Occipital lobe (tissue), 2 donors: Measurements from ENCODE around the gene ANKRD35. TPM values are rescaled to one million over a fixed set of nuclear protein-coding genes. Genes with fewer than 3 reads are reported as not detected.
"Not testable (repeated sequence)": the region's sequence is repeated elsewhere in the genome, so short reads cannot be mapped to it uniquely, and the experiment has no call there.

Experiments used
- DNase-seq: peaks from one replicate; lab custom pipeline; 2025; lab: John Stamatoyannopoulos, UW
- total RNA-seq: library from RNA; depleted of rRNA; stranded (reverse); fragments of >200 nt; gene quantifications from one replicate; pipeline ENCODE4 v1.2.3, GENCODE V29; 2014

The ANKRD35 gene
- total RNA-seq, 1 donor from 2014 or later, result 0.62 TPM

DNA sequence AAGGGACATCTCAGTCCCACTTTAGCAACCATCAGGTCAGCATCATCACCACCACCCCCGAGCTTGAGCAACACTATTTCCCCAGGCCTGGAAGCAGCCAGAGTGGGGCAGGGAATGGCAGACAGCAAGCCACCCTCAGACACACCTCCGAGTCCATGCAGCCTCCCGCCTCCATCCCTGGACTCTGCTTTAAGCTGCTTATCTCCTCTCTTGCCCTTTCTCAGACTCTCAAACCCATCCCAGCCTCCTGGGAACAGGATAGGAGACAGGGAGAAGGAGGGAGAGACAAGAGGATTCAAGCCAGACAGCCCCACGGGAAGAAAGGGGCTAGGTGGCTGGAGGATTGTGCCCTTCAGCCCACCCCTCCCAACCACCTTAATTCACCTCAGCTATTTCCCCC lies 28.5 kb downstream of the ANKRD35 start:
- DNase-seq, result no peak

DNA sequence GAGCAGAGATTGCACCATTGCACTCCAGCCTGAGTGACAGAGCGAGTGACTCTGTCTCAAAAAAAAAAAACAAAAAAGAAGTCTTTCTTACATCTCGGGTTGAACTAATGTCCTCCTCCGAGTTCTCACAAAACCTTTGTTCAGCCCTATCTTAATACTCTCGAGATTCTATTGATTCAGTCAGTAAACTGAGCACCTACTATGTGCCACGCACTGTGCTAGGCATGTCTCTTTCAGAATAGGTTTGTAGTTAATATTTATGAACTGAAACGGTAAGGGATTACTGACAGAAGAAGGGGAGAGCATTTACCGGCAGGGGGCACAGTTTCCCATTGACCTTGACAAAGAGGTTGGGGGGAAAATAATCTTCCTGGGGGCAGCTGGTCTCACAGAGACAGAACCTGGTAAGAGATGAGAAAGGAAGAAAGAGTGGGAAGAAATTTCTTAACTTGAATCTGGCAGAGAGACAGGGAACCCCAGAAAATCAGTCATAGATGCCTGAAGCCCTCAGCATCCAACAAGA lies 30.2 kb downstream of the ANKRD35 start:
- DNase-seq, result no peak

- no peak for DNase-seq
Measured at GRCh38 chr1:145849356-145850160, 36.1 kb downstream of the ANKRD35 start.

- no peak for DNase-seq
Measured at GRCh38 chr1:145847827-145848226, 37.8 kb downstream of the ANKRD35 start.

- no peak for DNase-seq
Measured at GRCh38 chr1:145846201-145846612, 39.5 kb downstream of the ANKRD35 start.

- DNase-seq, result peak; percentile 64
Measured at GRCh38 chr1:145845514-145846161, 40.0 kb downstream of the ANKRD35 start, which contains the start of gene NUDT17. Gene NUDT17 (plus strand): TSS chr1:145845630. CDS start chr1:145845641, 11 bp downstream.

- DNase-seq, result no peak
Measured at GRCh38 chr1:145845144-145845513, 40.5 kb downstream of the ANKRD35 start.

DNA sequence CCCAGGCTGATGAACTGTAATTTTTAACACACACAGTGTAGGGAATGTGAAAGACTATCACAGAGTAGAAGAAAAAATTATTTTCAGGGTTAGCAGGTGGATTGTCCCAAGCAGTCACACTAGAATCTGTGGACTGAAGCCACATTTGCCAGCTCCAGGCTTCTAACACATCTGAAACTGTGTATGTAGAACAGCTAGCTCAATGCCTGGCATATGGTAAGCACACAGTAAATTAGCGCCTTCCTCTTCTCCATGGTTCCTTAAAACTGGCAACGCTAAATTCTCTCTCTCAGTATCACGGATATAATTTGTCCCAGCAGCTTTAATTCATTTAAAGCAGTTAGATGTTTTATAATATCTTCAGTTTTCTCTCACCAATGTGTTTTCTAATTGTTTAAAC lies 42.6 kb downstream of the ANKRD35 start:
- DNase-seq, result no peak

- no peak for DNase-seq
Measured at GRCh38 chr1:145837656-145838055, 48.0 kb downstream of the ANKRD35 start.

DNA sequence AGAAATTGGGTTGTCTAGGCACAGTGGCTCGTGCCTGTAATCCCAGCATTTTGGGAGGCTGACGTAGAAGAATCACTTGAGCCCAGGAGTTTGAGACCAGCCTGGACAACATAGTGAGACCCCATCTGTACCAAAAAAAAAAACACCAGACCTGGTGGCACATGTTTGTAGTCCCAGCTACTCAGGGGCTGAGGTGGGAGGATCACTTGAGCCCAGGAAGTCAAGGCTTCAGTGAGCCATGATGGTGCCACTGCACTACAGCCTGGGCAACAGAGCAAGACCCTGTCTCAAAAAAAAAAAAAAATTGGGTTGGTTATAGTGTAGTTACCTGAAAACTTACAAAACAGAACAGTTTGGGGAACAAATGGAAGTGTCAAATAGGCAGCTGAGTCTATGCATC lies 54.9 kb downstream of the ANKRD35 start:
- DNase-seq, result not testable (repeated sequence)

DNA sequence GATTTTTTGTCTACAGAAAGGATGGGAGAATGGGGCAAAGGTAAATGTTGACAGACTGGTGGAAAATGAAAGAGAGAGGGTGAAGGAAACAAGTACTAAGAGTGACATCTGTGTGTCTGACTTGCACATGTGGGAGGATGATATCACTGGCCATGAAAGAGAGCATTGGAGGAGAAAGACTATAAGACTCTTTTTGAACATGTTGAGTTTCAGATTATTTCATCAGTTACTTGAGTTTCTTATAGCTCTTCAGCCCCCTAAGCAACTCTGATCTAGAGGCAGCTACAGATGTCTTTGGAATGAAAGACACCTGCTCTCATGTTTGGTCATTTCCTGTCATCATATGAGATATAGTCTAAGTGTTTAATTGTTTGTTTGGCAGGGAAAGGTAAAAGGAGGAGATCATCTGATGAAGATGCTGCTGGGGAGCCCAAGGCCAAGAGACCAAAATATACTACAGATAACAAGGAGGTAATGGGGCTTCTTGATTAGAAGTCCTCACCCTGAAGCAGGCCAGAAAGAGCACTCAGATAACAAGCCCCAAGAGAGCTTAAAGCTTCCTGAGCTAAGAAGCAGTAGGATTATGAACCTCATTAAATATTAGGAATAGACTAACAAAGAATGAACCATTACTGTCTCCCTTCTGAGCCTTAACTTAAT lies 57.2 kb downstream of the ANKRD35 start:
- no peak for DNase-seq

- no peak for DNase-seq
Measured at GRCh38 chr1:145827966-145828365, 57.7 kb downstream of the ANKRD35 start.

DNA sequence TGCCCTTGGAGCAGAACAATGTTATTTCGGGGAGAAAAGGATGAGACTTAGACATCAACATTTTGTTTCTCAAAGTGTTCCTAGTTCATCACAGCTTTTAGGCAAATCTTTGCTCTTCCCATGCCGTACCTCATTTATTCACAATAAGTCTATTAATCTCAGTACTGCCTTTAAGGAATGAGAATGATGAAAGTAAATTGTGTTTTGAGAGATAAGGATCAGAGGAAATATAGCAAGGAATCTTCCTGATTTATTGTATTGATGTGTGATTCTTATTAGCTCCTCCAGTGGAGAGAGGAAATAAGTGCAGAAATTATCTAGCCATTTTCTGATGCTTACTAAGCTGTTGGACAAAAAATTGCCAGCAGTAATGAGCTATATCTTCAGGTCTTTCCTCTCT lies 59.6 kb downstream of the ANKRD35 start:
- DNase-seq, result no peak

DNA sequence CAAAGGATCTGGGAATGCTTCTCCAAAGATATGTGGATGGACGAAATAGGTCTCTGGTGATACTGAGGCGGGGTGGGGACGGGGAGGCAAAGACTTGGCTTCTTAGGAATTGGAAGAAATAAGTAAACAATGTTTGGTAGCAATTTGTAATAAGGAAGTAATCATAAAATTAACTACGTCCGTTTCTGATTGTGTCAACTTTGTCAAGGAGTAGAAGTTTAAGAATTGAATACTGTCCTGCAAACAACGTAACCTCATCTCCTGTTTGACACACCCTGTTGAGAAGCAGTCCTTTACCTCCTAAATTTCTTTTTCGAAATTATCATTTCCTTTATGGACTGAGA lies 61.2 kb downstream of the ANKRD35 start:
- DNase-seq, result no peak

DNA sequence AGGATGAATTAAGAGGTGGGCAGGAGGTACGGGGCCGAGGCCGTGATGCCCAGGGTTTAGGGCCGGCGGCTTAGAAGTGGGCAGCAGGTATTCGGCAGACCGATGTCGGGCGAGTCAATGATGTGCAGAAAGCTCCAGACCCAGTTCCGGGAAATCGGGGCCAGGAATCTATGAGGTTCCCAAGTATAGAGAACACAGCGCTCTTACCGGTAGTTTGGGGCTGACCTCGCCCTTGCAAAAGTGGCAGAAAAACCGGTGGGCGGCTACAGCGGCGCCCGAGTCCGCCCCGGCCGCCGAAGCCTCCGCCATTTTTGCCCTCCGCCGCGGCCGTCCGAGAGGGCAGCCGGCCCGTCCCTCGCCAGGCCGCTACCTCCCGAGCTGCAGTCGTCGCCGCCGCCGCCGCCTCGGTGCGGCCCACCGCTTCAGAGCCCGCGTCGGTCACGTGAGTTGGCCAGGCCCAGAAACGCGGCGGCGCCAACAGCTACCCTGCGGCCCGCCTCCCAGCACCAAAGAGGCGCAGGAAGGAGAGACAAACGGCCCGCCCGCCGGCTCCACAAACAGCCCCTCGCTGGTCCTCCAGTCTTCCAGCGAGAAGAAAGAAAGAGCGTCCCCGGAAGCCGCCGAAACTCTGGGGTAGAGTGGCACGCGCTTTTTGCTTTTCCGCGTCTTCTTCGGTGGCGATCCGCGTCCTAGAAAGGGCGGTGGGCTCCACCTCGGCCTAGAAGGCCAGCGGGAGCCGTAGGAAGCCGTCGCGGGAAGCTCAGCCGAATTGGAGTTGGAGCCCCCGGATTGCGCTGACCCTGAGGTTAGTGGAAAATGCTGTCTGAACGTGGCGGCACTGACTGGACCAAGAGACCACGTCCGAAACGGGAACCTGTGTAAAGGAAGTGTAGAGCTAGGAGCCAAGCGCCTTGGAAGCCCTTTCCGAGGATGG lies 61.8 kb downstream of the ANKRD35 start, which contains the start of the genes POLR3C and RNF115:
Gene POLR3C (plus strand): TSS at position 636 of the 934 bp plus-strand sequence. CDS start 1,577 bp downstream, outside the sequence.
Gene RNF115 (minus strand): TSS at position 531 of the 934 bp plus-strand sequence. CDS start 222 bp downstream, at position 309.
- DNase-seq, result peak; percentile 90

DNA sequence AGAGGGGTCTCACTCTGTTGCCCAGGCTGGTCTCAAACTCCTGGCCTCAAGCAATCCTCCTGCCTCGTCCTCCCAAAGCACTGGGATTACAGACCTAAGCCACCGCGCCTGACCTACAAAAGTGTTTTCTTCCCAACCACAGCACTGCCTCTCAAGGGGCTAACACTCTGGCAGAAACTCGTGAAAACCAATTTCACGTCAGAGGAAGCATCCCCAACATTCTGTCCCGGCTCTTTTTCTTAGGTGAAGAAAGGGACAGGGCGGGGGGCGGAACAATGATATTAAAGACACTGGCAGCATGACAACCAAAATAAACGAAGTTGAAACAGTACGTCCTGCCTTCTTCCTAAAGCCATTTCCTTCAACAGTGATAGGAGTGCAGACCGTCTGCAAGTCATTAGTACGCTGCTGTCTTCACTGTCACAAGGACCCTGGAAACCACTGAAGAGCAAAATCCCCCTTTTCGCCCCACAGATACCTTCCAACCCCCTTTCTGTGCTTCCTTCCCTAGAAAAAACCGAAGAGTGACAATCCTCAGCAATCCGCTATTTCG lies 62.8 kb downstream of the ANKRD35 start:
- DNase-seq, result not testable (repeated sequence)

GRCh38 chr1:145818095-145818494 lies 67.6 kb downstream of the ANKRD35 start:
- DNase-seq, result not testable (repeated sequence)
